OCI-LY7 (cell line): ENCODE data around the gene HSD17B4.

Experiments
- CTCF ChIP-seq: fragments of 200-600 bp; sonication (generic); conservative IDR thresholded peaks from 2 replicates; pipeline ENCODE4 v1.5.1; 2014; ENCODE audit warnings: mild to moderate bottlenecking, antibody characterized with exemption, low read length, moderate library complexity, mixed read lengths
- EZH2phosphoT487 ChIP-seq: fragments of 200-600 bp; sonication (generic); IDR thresholded peaks from 2 replicates; pipeline ENCODE4 v1.6.1; 2018; ENCODE audit warnings: low read depth, borderline replicate concordance, mild to moderate bottlenecking, mixed run types, antibody characterized with exemption, low read length, moderate library complexity, mixed read lengths

- TF ChIP-seq CTCF (no peak), EZH2phosphoT487 (no peak)
Observed at GRCh38 chr5:119532637-119533036, 80.3 kb downstream of the HSD17B4 start.
